Activated CD8-positive, alpha-beta memory T cell treated with anti-CD3 and anti-CD28 coated beads, Interleukin-2, amount 50 U/mL, for 1 hour (primary cell): ENCODE data around the gene CEBPZOS.

Experiments used
- DNase-seq: peaks from one replicate; pipeline ENCODE4 v3.0.0-alpha.2; 2020; ENCODE audit errors: extremely low read depth

The CEBPZOS gene

GRCh38 chr2:37232131-37232933 lies 36.0 kb downstream of the CEBPZOS start:
- no peak for DNase-seq

- no peak for DNase-seq
These were observed 47.1 kb downstream of the CEBPZOS start for GRCh38 chr2:37243435-37243834.

DNA sequence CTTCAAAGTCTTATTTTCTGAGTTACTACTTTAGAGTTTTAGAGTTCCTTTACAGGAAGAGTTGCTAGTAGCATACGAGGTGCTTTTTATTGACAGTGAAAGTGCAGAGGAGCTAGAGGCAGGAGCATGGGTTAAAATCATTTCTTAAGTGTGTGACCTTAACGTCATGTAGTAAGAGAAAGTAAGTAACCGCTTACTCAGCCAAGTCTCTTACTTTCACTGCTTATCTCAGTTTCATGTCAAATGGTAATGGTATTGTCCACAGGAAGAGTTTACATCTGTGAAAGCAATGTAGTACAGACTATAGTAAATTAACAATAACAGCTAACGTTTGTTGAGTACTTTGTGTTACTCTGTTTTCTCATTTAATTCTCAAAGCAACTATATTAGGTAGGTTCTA lies 47.7 kb downstream of the CEBPZOS start:
- DNase-seq: no peak

GRCh38 chr2:37244755-37245154 lies 48.5 kb downstream of the CEBPZOS start:
- no peak for DNase-seq

GRCh38 chr2:37246205-37246604 lies 49.9 kb downstream of the CEBPZOS start:
- DNase-seq: no peak

GRCh38 chr2:37250869-37251740 lies 54.8 kb downstream of the CEBPZOS start:
- no peak for DNase-seq
